HCT116 (cell line): ENCODE data around the gene C1orf56. TPM values are rescaled to one million over a fixed set of nuclear protein-coding genes. Genes with fewer than 3 reads are reported as not detected.

Experiments used
- ATAC-seq: fragments of 200-7000 bp; cut with Tn5 transposase; 2 replicates; pipeline ENCODE4 v1.9.1; 2020; ENCODE audit warnings: mild to moderate bottlenecking, moderate library complexity
- BruUV-seq: library from RNA; stranded (reverse); fragments of 400-500 nt; replicated peaks from 2 replicates; lab custom pipeline; 2021; lab: Mats Ljungman, UMichigan
- CTCF ChIA-PET: fragments of 300-600 bp; sonication (Branson Sonifier 250); formaldehyde crosslinking; loops from one replicate; lab custom pipeline; 2021; ENCODE audit warnings: antibody characterized with exemption; lab: Charles Lee
- POLR2A ChIA-PET: fragments of 300-600, 350-600 bp; sonication (Branson Sonifier 250); formaldehyde crosslinking; loops from one replicate; lab custom pipeline; 2021; ENCODE audit warnings: antibody characterized with exemption; lab: Charles Lee
- RAD21 ChIA-PET, 2 experiments: fragments of 300-600 bp; sonication (Branson Sonifier 250); formaldehyde crosslinking; loops; one replicate each; lab custom pipeline; 2023; ENCODE audit warnings: low total read pairs in 2 of 2; ENCODE audit not compliant: uncharacterized antibody in 2 of 2, unreplicated experiment in 2 of 2, low non-redundant PET in 1 of 2; lab: Charles Lee
- DNase-seq: peaks from one replicate; pipeline ENCODE4 v3.0.0-alpha.2; 2010; ENCODE audit warnings: low read depth, low spot score
- H2AFZ ChIP-seq: fragments of 200-600 bp; shearing (Covaris generic), sonication (generic); 2 replicates; pipeline ENCODE4 v1.6.1; 2017; ENCODE audit warnings: low read depth, mixed run types, mixed read lengths, antibody characterized with exemption, low read length; ENCODE audit not compliant: poor library complexity, severe bottlenecking
- H3K27ac ChIP-seq: 2 replicates; pipeline ENCODE4 v1.5.1; 2012; ENCODE audit warnings: low read depth, low read length
- H3K27me3 ChIP-seq: fragments of 200-600 bp; sonication (generic); 2 replicates; pipeline ENCODE4 v1.6.1; 2016; ENCODE audit warnings: mixed run types, low read length, mixed read lengths; ENCODE audit not compliant: insufficient read depth
- H3K36me3 ChIP-seq, 2 experiments: fragments of 200-500 bp in 1 of 2; fragments of 200-600 bp in 1 of 2; sonication (Bioruptor generic) in 1 of 2; sonication (generic) in 1 of 2; 2 replicates each; pipeline versions ENCODE4 v1.5.1 to v1.6.1; 2014 to 2016; ENCODE audit warnings: low read length in 2 of 2, inconsistent platforms in 1 of 2, mixed read lengths in 1 of 2, mixed run types in 1 of 2; ENCODE audit not compliant: insufficient read depth in 2 of 2, control insufficient read depth in 1 of 2
- H3K4me1 ChIP-seq, 2 experiments: fragments of 200-600 bp in 1 of 2; sonication (generic) in 1 of 2; 2 replicates each; pipeline versions ENCODE4 v1.5.1 to v1.6.1; 2012 to 2017; ENCODE audit warnings: low read length in 2 of 2, inconsistent platforms in 1 of 2, mild to moderate bottlenecking in 1 of 2, mixed read lengths in 1 of 2, mixed run types in 1 of 2, moderate library complexity in 1 of 2; ENCODE audit not compliant: insufficient read depth in 2 of 2, control insufficient read depth in 1 of 2
- H3K4me2 ChIP-seq: fragments of 200-600 bp; sonication (generic); 2 replicates; pipeline ENCODE4 v1.6.1; 2017; ENCODE audit warnings: mixed run types, low read length, mixed read lengths
- H3K4me3 ChIP-seq, 2 experiments: fragments of 200-600 bp in 1 of 2; sonication (generic) in 1 of 2; replicated peaks in 1 of 2; 2 replicates each; pipeline ENCODE4 v1.5.1; 2011 to 2016; ENCODE audit warnings: low read length in 2 of 2, control low read depth in 1 of 2, low read depth in 1 of 2, mild to moderate bottlenecking in 1 of 2, mixed read lengths in 1 of 2, mixed run types in 1 of 2
- H3K79me2 ChIP-seq: fragments of 200-600 bp; sonication (generic); 2 replicates; pipeline ENCODE4 v1.6.1; 2017; ENCODE audit warnings: mild to moderate bottlenecking, mixed run types, low read length, moderate library complexity, mixed read lengths; ENCODE audit not compliant: insufficient read depth
- H3K9ac ChIP-seq: fragments of 200-600 bp; sonication (generic); 2 replicates; pipeline ENCODE4 v1.6.1; 2016; ENCODE audit warnings: low read length, mixed read lengths
- H3K9me2 ChIP-seq: fragments of 200-600 bp; sonication (generic), shearing (Covaris generic); 2 replicates; pipeline ENCODE4 v1.6.1; 2017; ENCODE audit warnings: mixed run types, mild to moderate bottlenecking, moderate library complexity; ENCODE audit not compliant: insufficient read depth
- H3K9me3 ChIP-seq, 2 experiments: fragments of 200-500 bp in 1 of 2; fragments of 200-600 bp in 1 of 2; sonication (Bioruptor generic) in 1 of 2; sonication (generic) in 1 of 2; 2 replicates each; pipeline ENCODE4 v1.6.1; 2014 to 2017; ENCODE audit warnings: low read length in 2 of 2, mixed read lengths in 2 of 2, inconsistent platforms in 1 of 2, low read depth in 1 of 2, mild to moderate bottlenecking in 1 of 2, mixed run types in 1 of 2, moderate library complexity in 1 of 2; ENCODE audit not compliant: control insufficient read depth in 1 of 2, insufficient read depth in 1 of 2
- H4K20me1 ChIP-seq: fragments of 200-600 bp; sonication (generic), shearing (Covaris generic); 2 replicates; pipeline ENCODE4 v1.6.1; 2017; ENCODE audit warnings: mixed run types, mild to moderate bottlenecking, moderate library complexity; ENCODE audit not compliant: insufficient read depth
- CBX3 ChIP-seq: IDR thresholded peaks from 2 replicates; pipeline ENCODE4 v1.6.1; 2012; ENCODE audit warnings: low read depth
- EGR1 ChIP-seq: IDR thresholded peaks from 2 replicates; pipeline ENCODE4 v1.6.1; 2012; ENCODE audit warnings: low read depth
- EZH2 ChIP-seq: fragments of 200-600 bp; sonication (generic); IDR thresholded peaks from 2 replicates; pipeline ENCODE4 v1.6.1; 2017; ENCODE audit warnings: antibody characterized with exemption, mixed run types
- FOSL1 ChIP-seq: IDR thresholded peaks from 2 replicates; pipeline ENCODE4 v1.6.1; 2012; ENCODE audit warnings: low read depth
- POLR2AphosphoS5 ChIP-seq: IDR thresholded peaks from 2 replicates; pipeline ENCODE4 v1.6.1; 2011; ENCODE audit warnings: mild to moderate bottlenecking, low read depth, low read length, moderate library complexity
- REST ChIP-seq: IDR thresholded peaks from 2 replicates; pipeline ENCODE4 v1.6.1; 2012; ENCODE audit warnings: low read depth
- SRF ChIP-seq: IDR thresholded peaks from 2 replicates; pipeline ENCODE4 v1.6.1; 2012; ENCODE audit warnings: low read depth
- YY1 ChIP-seq: IDR thresholded peaks from 2 replicates; pipeline ENCODE4 v1.6.1; 2011; ENCODE audit warnings: low read length, low read depth, moderate library complexity, mild to moderate bottlenecking; ENCODE audit not compliant: insufficient replicate concordance; ENCODE audit errors: extremely low read depth
- ZNF274 ChIP-seq: fragments of 200-500 bp; sonication (Bioruptor generic); IDR thresholded peaks from 2 replicates; pipeline ENCODE4 v1.6.1; 2014; ENCODE audit warnings: mild to moderate bottlenecking, low read depth, low read length, inconsistent platforms
- intact Hi-C: fragments of 100-400 bp; cut with micrococcal nuclease; formaldehyde crosslinking; loops from 2 replicates; pipeline ENCODE4 v1.10.0; 2022
- total RNA-seq: library from RNA; stranded (reverse); gene quantifications from one replicate; pipeline ENCODE4 v1.2.1, GENCODE V29; 2021; ENCODE audit not compliant: unreplicated experiment
- TF ChIP-seq, protein P1 (sequence below): IDR thresholded peaks from 2 replicates; pipeline ENCODE4 v1.6.1; 2012
- TF ChIP-seq, protein P2 (sequence below), 3 experiments: fragments of 200-600 bp in 1 of 3; sonication (generic) in 1 of 3; IDR thresholded peaks in 2 of 3; conservative IDR thresholded peaks in 1 of 3; 2 replicates each; pipeline ENCODE4 v1.5.1; 2012 to 2017; ENCODE audit warnings: low read depth in 2 of 3, low read length in 2 of 3, antibody characterized with exemption in 1 of 3, borderline replicate concordance in 1 of 3, control low read depth in 1 of 3, mild to moderate bottlenecking in 1 of 3, mixed read lengths in 1 of 3, mixed run types in 1 of 3, moderate library complexity in 1 of 3; ENCODE audit not compliant: insufficient read depth in 1 of 3
- TF ChIP-seq, protein P3 (sequence below): IDR thresholded peaks from 2 replicates; pipeline ENCODE4 v1.6.1; 2011; ENCODE audit warnings: mild to moderate bottlenecking, low read length, moderate library complexity; ENCODE audit not compliant: insufficient replicate concordance; ENCODE audit errors: extremely low read depth

C1orf56 gene
- total RNA-seq, 1 experiment from 2014 or later, result not detected

GRCh38 chr1:151000408-151000807, 47.1 kb upstream of the C1orf56 start:
- Histone ChIP-seq H3K9me2 (no peaks in the 10 kb centered on the region), H4K20me1 (no peaks in the 10 kb centered on the region), H3K27me3 (no peaks in the 10 kb centered on the region), H3K79me2 (no peaks in the 10 kb centered on the region), H3K4me1 (peaks cover 7 to 38% of the 10 kb centered on the region in 2 experiments; a peak in 3 of 4 replicates), H2AFZ (no peak overlapping the region), H3K4me2 (no peak overlapping the region), H3K9me3 (no peaks in the 10 kb centered on the region), H3K27ac (no peak overlapping the region), H3K36me3 (no peaks in the 10 kb centered on the region), H3K4me3 (no peak overlapping the region), H3K9ac (no peak overlapping the region)
- ChIA-PET POLR2A (no interaction called here), CTCF (no interaction called here), RAD21 (no interaction called here)
- intact Hi-C loops, result no loop called here
- TF ChIP-seq YY1 (no peak), FOSL1 (no peak), ZNF274 (no peak), POLR2AphosphoS5 (no peak), CBX3 (no peak), SRF (no peak), EGR1 (no peak), EZH2 (no peak), REST (no peak)
- TF ChIP-seq, protein P1, sequence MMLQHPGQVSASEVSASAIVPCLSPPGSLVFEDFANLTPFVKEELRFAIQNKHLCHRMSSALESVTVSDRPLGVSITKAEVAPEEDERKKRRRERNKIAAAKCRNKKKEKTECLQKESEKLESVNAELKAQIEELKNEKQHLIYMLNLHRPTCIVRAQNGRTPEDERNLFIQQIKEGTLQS, result no peak
- TF ChIP-seq, protein P2, sequence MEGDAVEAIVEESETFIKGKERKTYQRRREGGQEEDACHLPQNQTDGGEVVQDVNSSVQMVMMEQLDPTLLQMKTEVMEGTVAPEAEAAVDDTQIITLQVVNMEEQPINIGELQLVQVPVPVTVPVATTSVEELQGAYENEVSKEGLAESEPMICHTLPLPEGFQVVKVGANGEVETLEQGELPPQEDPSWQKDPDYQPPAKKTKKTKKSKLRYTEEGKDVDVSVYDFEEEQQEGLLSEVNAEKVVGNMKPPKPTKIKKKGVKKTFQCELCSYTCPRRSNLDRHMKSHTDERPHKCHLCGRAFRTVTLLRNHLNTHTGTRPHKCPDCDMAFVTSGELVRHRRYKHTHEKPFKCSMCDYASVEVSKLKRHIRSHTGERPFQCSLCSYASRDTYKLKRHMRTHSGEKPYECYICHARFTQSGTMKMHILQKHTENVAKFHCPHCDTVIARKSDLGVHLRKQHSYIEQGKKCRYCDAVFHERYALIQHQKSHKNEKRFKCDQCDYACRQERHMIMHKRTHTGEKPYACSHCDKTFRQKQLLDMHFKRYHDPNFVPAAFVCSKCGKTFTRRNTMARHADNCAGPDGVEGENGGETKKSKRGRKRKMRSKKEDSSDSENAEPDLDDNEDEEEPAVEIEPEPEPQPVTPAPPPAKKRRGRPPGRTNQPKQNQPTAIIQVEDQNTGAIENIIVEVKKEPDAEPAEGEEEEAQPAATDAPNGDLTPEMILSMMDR (IDR thresholded peaks at IDR 0.05 in 2 of 3, conservative IDR thresholded peaks at IDR 0.05 in 1 of 3; ENCODE audit: borderline replicate concordance in 1 of 3, insufficient read depth in 1 of 3, low read depth in 2 of 3, low read length in 2 of 3), result no peak
- TF ChIP-seq, protein P3, sequence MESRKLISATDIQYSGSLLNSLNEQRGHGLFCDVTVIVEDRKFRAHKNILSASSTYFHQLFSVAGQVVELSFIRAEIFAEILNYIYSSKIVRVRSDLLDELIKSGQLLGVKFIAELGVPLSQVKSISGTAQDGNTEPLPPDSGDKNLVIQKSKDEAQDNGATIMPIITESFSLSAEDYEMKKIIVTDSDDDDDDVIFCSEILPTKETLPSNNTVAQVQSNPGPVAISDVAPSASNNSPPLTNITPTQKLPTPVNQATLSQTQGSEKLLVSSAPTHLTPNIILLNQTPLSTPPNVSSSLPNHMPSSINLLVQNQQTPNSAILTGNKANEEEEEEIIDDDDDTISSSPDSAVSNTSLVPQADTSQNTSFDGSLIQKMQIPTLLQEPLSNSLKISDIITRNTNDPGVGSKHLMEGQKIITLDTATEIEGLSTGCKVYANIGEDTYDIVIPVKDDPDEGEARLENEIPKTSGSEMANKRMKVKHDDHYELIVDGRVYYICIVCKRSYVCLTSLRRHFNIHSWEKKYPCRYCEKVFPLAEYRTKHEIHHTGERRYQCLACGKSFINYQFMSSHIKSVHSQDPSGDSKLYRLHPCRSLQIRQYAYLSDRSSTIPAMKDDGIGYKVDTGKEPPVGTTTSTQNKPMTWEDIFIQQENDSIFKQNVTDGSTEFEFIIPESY, result no peak
- DNase-seq, result no peak
- BruUV-seq, result no TSS peak
- ATAC-seq, result no peak
